ENCODE measurements around the gene SAMD10.
"Not testable (repeated sequence)": the region's sequence is repeated elsewhere in the genome, so short reads cannot be mapped to it uniquely, and the experiment has no call there.

The SAMD10 gene

DNA sequence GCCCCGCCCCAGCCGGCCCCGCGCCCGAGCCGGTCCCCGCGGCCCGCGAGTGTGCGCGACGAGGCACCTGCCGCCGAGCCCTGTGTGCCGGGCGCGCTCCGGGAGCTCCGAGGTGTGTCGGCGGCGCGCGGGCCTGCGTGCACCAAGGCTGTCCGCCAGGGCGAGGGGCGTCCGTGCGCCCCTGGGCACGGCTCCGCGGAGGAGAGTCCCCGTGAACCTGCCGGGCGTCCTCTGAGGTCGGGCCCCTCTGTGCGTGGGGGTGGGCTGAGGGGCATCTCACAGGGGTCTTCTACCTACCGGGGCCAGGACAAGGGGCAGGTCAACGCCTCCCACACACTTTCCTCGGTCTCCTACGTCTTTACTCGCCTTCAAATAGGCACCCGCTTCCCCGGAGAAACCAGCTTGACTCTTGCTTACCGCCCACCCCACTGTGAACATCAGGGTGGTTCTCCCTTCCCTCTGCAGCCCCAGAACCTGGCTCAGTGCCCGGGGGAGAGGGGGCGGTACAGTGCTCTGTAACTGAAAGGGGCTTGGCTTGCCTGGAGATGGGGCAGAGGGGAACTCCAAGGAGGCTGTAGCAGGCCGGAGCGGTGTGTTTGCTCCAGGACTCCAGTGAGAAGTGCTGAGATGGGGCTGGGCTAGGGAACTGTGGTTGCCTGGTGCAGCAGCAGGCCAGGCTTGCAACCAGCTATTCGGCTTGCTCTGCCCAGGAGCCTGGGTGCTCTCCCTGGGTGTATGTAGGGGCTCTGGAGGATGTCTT, at the start of gene SAMD10:
Gene SAMD10 (minus strand): TSS at position 86 of the 760 bp plus-strand sequence. CDS start 175 bp downstream, outside the sequence.
- DNase-seq = peak; percentile 83

- DNase-seq = no peak
Measured at GRCh38 chr20:64027981-64028685, 48.7 kb upstream of the SAMD10 start.

DNA sequence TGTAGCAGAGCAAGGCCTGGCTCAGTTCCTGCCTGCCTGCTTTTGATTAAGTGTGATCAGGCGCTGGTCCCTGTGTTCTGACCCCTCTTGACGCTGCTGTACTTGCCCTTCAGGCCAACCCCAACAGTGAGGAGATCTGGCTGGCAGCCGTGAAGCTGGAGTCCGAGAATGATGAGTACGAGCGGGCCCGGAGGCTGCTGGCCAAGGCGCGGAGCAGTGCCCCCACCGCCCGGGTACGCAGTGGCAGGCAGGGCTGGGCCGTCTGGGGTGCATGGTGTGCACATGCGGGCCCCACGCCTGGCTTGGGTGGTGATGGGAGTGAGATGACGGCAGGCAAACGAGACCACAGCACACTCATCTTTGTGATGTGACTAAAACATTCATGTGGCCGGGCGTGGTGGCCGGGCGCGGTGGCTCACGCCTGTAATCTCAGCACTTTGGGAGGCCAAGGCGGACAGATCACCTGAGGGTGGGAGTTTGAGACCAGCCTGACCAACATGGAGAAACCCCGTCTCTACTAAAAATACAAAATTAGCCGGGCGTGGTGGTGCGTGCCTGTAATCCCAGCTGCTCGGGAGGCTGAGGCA, 46.5 kb upstream of the SAMD10 start:
- no peak for DNase-seq

DNA sequence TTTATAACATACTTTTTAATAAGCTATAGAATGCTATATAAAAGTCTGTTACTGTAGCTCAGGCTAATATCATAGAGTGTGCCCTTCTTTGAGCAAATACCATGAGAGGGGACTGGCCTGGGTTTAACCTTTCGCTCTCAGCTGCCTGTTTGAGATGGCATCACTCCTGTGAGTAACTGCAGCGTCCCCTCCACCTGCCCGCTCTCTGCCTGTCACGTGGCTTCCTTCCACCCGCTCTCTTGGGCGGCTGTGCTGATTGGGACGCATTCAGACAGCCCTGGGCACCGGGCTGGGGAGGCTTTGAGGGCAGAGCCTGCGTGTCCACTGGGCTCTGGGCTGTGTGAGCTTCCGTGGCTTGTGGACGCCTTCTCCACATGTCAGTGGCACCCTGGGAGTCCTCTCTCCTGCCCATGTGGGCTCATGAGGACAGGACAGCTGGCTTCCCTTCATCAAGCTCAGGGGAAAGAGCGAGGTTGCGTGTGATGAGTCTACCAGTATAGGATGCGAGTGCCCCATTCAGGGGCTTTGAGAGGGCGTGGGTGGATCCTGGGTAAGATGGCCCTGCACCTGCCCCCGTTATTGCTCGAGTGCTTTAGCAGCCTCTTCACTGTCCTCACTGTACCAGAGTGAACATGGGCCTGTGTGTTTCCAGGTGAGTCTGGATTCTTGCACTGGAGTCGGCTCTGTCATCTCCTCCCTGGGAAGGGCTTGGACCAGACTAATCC, 45.8 kb upstream of the SAMD10 start:
- DNase-seq = no peak

GRCh38 chr20:64024141-64024990, 44.9 kb upstream of the SAMD10 start:
- DNase-seq = no peak

GRCh38 chr20:64023361-64024140, 44.1 kb upstream of the SAMD10 start:
- DNase-seq = no peak

- no peak for DNase-seq
Measured at GRCh38 chr20:64022671-64023360, 43.4 kb upstream of the SAMD10 start.

GRCh38 chr20:64021124-64021975, 41.9 kb upstream of the SAMD10 start:
- DNase-seq = no peak

DNA sequence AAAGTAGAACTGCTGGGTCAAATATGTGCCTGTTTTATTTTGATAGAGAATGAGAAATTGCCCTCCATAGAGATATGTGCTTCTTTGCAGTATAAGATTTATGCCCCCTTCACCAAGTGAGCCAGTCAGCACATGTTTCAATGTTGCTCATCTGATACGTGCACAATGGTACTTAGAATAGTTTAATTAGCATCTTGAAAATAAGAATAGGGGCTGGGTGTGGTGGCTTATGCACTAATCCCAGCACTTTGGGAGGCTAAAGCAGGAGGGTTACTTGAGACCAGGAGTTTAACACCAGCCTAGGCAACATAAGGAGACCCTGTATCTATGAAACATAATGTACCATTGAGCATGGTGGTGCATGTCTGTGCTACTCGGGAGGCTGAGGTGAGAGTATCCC, 36.2 kb upstream of the SAMD10 start:
- no peak for DNase-seq

DNA sequence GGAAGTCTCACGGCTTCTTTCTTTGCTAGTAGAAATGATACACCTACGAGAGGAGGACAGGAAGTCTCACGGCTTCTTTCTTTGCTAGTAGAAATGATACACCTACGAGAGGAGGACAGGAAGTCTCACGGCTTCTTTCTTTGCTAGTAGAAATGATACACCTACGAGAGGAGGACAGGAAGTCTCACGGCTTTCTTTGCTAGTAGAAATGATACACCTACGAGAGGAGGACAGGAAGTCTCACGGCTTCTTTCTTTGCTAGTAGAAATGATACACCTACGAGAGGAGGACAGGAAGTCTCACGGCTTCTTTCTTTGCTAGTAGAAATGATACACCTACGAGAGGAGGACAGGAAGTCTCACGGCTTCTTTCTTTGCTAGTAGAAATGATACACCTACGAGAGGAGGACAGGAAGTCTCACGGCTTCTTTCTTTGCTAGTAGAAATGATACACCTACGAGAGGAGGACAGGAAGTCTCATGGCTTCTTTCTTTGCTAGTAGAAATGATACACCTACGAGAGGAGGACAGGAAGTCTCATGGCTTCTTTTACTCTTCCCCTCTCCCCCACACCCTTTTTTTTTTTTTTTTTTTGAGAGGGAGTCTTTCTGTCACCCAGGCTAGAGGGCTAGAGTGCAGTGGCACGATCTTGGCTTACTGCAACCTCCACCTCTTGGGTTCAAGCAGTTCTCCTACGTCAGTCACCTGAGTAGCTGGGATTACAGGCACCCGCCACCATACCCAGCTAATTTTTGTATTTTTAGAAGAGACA, 33.1 kb upstream of the SAMD10 start:
- DNase-seq = not testable (repeated sequence)

- no peak for DNase-seq
Measured at GRCh38 chr20:64011366-64011779, 31.9 kb upstream of the SAMD10 start.

DNA sequence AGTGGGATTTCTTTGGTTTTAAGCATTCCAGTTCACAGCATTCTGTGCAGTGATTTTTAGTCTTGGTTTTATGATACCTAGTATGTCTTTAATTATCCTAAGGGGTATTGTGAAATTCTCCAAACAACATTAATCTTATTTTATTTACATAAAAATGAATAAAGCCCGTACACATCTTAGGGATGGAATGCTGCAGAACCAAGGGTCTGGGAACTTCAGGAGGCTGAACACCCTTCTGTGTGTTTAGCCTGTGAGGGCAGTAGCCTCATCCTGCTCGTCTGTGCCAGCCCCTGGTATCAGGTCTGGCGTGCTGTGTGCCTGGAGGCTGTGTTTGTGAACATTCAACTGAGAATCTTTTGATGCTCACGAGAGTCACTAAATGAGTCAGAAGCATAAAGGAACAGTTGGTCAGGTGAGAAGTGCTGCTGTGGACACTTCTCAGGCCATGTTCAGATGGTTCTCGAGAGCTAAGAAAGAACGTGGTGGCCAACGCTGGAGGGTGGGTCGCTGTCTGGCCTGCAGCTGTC, 31.3 kb upstream of the SAMD10 start:
- no peak for DNase-seq

- no peak for DNase-seq
Measured at GRCh38 chr20:64009811-64010387, 30.5 kb upstream of the SAMD10 start.

GRCh38 chr20:64006902-64007301, 27.5 kb upstream of the SAMD10 start:
- DNase-seq = no peak

GRCh38 chr20:64006490-64006889, 27.0 kb upstream of the SAMD10 start:
- DNase-seq = no peak

DNA sequence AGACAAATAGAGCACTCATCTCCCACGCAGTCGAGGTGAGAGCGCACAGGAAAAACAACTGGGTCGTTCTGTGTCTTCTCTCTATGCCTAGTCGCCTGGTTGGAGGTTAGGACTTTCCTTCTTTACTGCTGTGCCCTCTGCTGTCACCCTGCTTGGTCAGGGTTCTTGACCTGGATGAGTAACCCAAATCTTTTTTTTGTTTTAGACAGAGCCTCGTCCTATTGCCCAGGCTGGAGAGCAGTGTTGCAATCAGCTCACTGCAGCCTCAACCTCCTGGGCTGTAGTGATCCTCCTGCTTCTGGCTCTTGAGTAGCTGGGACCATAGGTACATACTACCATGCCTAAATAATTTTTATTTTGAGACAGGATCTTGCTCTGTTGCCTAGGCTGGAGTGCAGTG, 26.0 kb upstream of the SAMD10 start:
- no peak for DNase-seq

GRCh38 chr20:64003960-64004725, 24.7 kb upstream of the SAMD10 start:
- no peak for DNase-seq

GRCh38 chr20:64001607-64002011, 22.2 kb upstream of the SAMD10 start:
- DNase-seq = no peak

All from SHP77 treated with DMSO at 0.1 percent for 48 hours (cell line).